ENCODE measurements around the gene ST3GAL6. TPM values are rescaled to one million over a fixed set of nuclear protein-coding genes. Genes with fewer than 3 reads are reported as not detected.

ST3GAL6 gene
- total RNA-seq, 1 experiment from 2014 or later: 3.2 TPM

GRCh38 chr3:98759629-98760028 is 3.5 kb upstream of the ST3GAL6 start:
- no TSS peak for BruUV-seq (replicated peaks)
- Mint-ChIP-seq H3K4me3 (ENCODE audit: low read depth, unreplicated experiment) (no peak overlapping the region), H3K9me3 (ENCODE audit: low read depth, unreplicated experiment) (no peaks in the 10 kb centered on the region), H3K27ac (ENCODE audit: unreplicated experiment) (no peak overlapping the region), H3K36me3 (ENCODE audit: insufficient read depth, unreplicated experiment) (no peaks in the 10 kb centered on the region), H3K27me3 (ENCODE audit: unreplicated experiment) (no peaks in the 10 kb centered on the region), H3K4me1 (ENCODE audit: low read depth, unreplicated experiment) (peaks cover 7% of the 10 kb centered on the region)
- intact Hi-C loops (cut with micrococcal nuclease; ENCODE audit: unreplicated experiment): no loop called here
- no peak for TF ChIP-seq CTCF (IDR thresholded peaks at IDR 0.05; ENCODE audit: unreplicated experiment)
- CTCF ChIA-PET: no interaction called here
- DNase-seq: no peak

DNA sequence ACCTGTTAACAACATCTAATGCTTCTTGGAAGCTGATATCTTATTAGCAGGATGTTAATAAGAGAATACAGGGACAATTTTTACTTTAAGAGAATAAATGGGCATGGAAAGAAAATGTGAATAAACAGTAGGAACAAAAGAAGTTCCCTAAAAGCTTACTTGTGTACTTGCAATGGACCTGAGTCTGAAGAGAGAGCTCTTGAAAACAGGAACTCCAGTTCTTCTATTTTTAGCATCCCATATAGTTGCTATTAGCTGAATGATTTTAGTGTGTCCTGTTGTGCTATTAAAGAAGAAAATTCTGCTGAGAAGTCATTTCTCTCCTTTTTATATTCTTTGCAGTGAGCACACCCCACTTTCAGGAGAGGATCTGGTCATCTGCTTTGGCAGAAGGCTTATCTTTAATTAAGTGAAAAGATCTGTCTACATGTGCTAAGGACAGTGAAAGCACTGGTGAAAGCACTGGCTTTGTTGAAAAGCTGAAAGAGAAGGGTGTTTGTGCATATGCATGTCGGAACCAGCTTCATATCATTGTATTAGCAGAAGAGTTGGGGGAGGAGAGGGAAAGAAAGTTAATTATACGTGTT is 1.4 kb upstream of the ST3GAL6 start:
- CTCF ChIA-PET: no interaction called here
- no peak for TF ChIP-seq CTCF (IDR thresholded peaks at IDR 0.05; ENCODE audit: unreplicated experiment)
- Mint-ChIP-seq H3K27ac (ENCODE audit: unreplicated experiment) (no peak overlapping the region), H3K9me3 (ENCODE audit: low read depth, unreplicated experiment) (no peaks in the 10 kb centered on the region), H3K27me3 (ENCODE audit: unreplicated experiment) (no peaks in the 10 kb centered on the region), H3K36me3 (ENCODE audit: insufficient read depth, unreplicated experiment) (no peaks in the 10 kb centered on the region), H3K4me3 (ENCODE audit: low read depth, unreplicated experiment) (no peak overlapping the region), H3K4me1 (ENCODE audit: low read depth, unreplicated experiment) (peaks cover 7% of the 10 kb centered on the region)
- intact Hi-C loops (cut with micrococcal nuclease; ENCODE audit: unreplicated experiment): no loop called here
- no peak for DNase-seq
- BruUV-seq (replicated peaks): no TSS peak

DNA sequence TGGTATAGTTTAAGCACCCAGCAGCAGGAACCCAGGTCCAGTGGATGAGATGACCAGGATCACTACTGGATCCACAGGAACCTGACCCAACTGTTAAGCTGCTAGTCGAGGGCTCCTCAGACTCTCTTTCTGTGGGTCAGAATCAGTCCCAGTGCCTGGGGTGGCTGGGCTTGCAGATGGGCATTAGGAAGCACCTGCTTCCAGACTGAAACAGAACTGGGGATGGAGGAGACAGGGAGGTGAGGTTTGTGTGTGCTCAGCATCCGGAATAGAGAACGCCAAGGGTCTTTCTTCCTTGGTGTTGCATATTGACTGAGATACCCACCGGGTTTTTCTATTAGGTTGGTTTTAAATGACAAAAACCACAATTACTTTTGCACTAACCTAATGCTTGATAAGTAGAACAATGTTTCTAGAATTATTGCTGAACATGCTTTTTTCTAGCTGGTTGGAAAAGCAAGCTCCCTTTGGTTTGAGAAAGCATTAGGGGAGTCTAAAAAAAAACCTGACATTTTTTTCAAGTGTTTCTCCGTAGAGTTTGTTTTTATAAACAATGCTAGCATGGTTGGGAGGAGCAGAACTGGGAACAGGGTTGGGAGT is 779 bp downstream of the ST3GAL6 start:
- Mint-ChIP-seq H3K9me3 (ENCODE audit: low read depth, unreplicated experiment) (no peaks in the 10 kb centered on the region), H3K4me1 (ENCODE audit: low read depth, unreplicated experiment) (peaks cover 7% of the 10 kb centered on the region), H3K36me3 (ENCODE audit: insufficient read depth, unreplicated experiment) (no peaks in the 10 kb centered on the region), H3K27me3 (ENCODE audit: unreplicated experiment) (no peaks in the 10 kb centered on the region), H3K4me3 (ENCODE audit: low read depth, unreplicated experiment) (no peak overlapping the region), H3K27ac (ENCODE audit: unreplicated experiment) (no peak overlapping the region)
- intact Hi-C loops (cut with micrococcal nuclease; ENCODE audit: unreplicated experiment): no loop called here
- no TSS peak for BruUV-seq (replicated peaks)
- CTCF ChIA-PET: interaction anchor here (0.5 to 0.8 kb wide), 4 partner anchors 13 to 130 kb away, joined by 3 to 5 read pairs (median 4); no protein-coding TSS in a partner anchor
- no peak for DNase-seq
- TF ChIP-seq CTCF (IDR thresholded peaks at IDR 0.05; ENCODE audit: unreplicated experiment): no peak

- peaks cover 7% of the 10 kb centered on the region for H3K4me1 Mint-ChIP-seq (ENCODE audit: low read depth, unreplicated experiment)
- DNase-seq: no peak
- no peaks in the 10 kb centered on the region for H3K27me3 Mint-ChIP-seq (ENCODE audit: unreplicated experiment)
- CTCF ChIA-PET: interaction anchor here (0.5 to 0.8 kb wide), 2 partner anchors 13 to 129 kb away, joined by 4 to 5 read pairs; no protein-coding TSS in a partner anchor
- H3K36me3 Mint-ChIP-seq (ENCODE audit: insufficient read depth, unreplicated experiment): no peaks in the 10 kb centered on the region
- no peaks in the 10 kb centered on the region for H3K9me3 Mint-ChIP-seq (ENCODE audit: low read depth, unreplicated experiment)
- no peak overlapping the region for H3K27ac Mint-ChIP-seq (ENCODE audit: unreplicated experiment)
- no TSS peak for BruUV-seq (replicated peaks)
- intact Hi-C loops (cut with micrococcal nuclease; ENCODE audit: unreplicated experiment): no loop called here
- no peak for TF ChIP-seq CTCF (IDR thresholded peaks at IDR 0.05; ENCODE audit: unreplicated experiment)
- no peak overlapping the region for H3K4me3 Mint-ChIP-seq (ENCODE audit: low read depth, unreplicated experiment)
These were observed 1.3 kb downstream of the ST3GAL6 start for GRCh38 chr3:98764472-98764884.
